Measurements from ENCODE around the gene KRTAP5-8. TPM values are rescaled to one million over a fixed set of nuclear protein-coding genes. Genes with fewer than 3 reads are reported as not detected.
"Not testable (repeated sequence)": the region's sequence is repeated elsewhere in the genome, so short reads cannot be mapped to it uniquely, and the experiment has no call there.

The KRTAP5-8 gene
- total and polyA plus RNA-seq, 2 of the 4 experiments (the other 2 are of a cell fraction): 0.07 TPM; not detected in 1

GRCh38 chr11:71566626-71567599 lies 29.1 kb downstream of the KRTAP5-8 start:
- intact Hi-C loops (cut with micrococcal nuclease); H4K5ac ChIP-seq (ENCODE audit: low read depth, low read length); POLR2A ChIA-PET (ENCODE audit: unreplicated experiment); H3K4me2 ChIP-seq (ENCODE audit: low read depth, low read length); H2AK5ac ChIP-seq (ENCODE audit: low read depth, low read length); H3K4ac ChIP-seq (ENCODE audit: low read depth, low read length); H3K4me3 ChIP-seq (ENCODE audit: insufficient read depth, low read depth, low read length); H3K14ac ChIP-seq (replicated peaks; ENCODE audit: low read depth, low read length); H3K27ac ChIP-seq (ENCODE audit: insufficient read depth, low read length); BruUV-seq (replicated peaks); H2BK120ac ChIP-seq (ENCODE audit: low read depth, low read length); H3K9me1 ChIP-seq (ENCODE audit: insufficient read depth, low read length); H3K9me3 ChIP-seq (ENCODE audit: control insufficient read depth, insufficient read depth, low read length); H2BK5ac ChIP-seq (ENCODE audit: low read depth, low read length, poor library complexity, severe bottlenecking); H3K79me1 ChIP-seq (ENCODE audit: low read depth in 1 of 2, low read length in 2 of 2); dilution Hi-C loops (cut with HindIII; ENCODE audit: low sequenced_read_pairs, unreplicated experiment); H3K9ac ChIP-seq (ENCODE audit: low read depth, low read length); H2AK9ac ChIP-seq (replicated peaks; ENCODE audit: low read depth, low read length, poor library complexity); H2AFZ ChIP-seq (replicated peaks; ENCODE audit: low read length, poor library complexity); H4K20me1 ChIP-seq (ENCODE audit: insufficient read depth, low read length); H4K8ac ChIP-seq (ENCODE audit: low read depth in 2 of 2, low read length in 2 of 2); DNase-seq; H3K23ac ChIP-seq (ENCODE audit: low read depth, low read length); H3K18ac ChIP-seq (ENCODE audit: low read depth, low read length); in situ Hi-C loops (cut with MboI; ENCODE audit: low sequenced_read_pairs); H2BK20ac ChIP-seq (ENCODE audit: low read depth, low read length); H3K4me1 ChIP-seq (ENCODE audit: control insufficient read depth, insufficient read depth, low read length); H3K36me3 ChIP-seq (ENCODE audit: control insufficient read depth, insufficient read depth, low read length); H3K56ac ChIP-seq (ENCODE audit: extremely low read depth, insufficient read depth, low read length); H4K91ac ChIP-seq (ENCODE audit: insufficient read depth, low read depth, low read length); ATAC-seq (ENCODE audit: low read depth); H2BK15ac ChIP-seq (ENCODE audit: low read depth, low read length): not testable (repeated sequence)
- 30% methylated on average over 2 of the region's 21 CpGs; no CpG with 5 or more reads in 1 of the 2 experiments for WGBS, 2 experiments (ENCODE audit: extremely low coverage in 2 of 2, insufficient read length in 1 of 2)
- peaks cover 16% of the 10 kb centered on the region for H3K27me3 ChIP-seq (ENCODE audit: control insufficient read depth, insufficient read depth, low read length)
- CTCF ChIA-PET: interaction anchor here (1.1 to 1.5 kb wide), 2 partner anchors 13 kb away, joined by 3 to 4 read pairs; no protein-coding TSS in a partner anchor

DNA sequence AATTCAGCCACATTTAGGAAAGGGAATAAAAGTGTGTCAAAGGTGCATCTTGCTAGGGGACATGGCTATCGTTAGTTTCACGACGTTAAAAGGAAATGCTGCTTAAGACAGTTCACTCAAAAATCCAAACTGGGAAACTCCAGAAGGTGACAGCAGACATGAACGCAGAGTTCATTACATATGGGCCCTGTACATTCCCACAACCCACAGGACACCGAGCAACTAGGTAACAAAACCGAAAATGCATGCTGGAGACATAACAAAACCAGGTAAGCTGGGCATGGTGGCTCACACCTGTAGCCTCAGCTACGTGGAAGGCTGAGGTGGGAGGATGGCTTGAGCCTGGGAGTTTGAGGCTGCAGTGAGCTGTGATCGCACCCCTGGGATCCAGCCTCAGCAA lies 29.8 kb downstream of the KRTAP5-8 start:
- H3K14ac ChIP-seq (replicated peaks; ENCODE audit: low read depth, low read length); H3K4me2 ChIP-seq (ENCODE audit: low read depth, low read length); H3K79me1 ChIP-seq (ENCODE audit: low read depth in 1 of 2, low read length in 2 of 2); H4K5ac ChIP-seq (ENCODE audit: low read depth, low read length); H3K4me1 ChIP-seq (ENCODE audit: control insufficient read depth, insufficient read depth, low read length); BruUV-seq (replicated peaks); H3K23ac ChIP-seq (ENCODE audit: low read depth, low read length); H4K20me1 ChIP-seq (ENCODE audit: insufficient read depth, low read length); intact Hi-C loops (cut with micrococcal nuclease); H2AK5ac ChIP-seq (ENCODE audit: low read depth, low read length); H4K8ac ChIP-seq (ENCODE audit: low read depth in 2 of 2, low read length in 2 of 2); dilution Hi-C loops (cut with HindIII; ENCODE audit: low sequenced_read_pairs, unreplicated experiment); H3K4me3 ChIP-seq (ENCODE audit: insufficient read depth, low read depth, low read length); DNase-seq; H2BK20ac ChIP-seq (ENCODE audit: low read depth, low read length); H3K4ac ChIP-seq (ENCODE audit: low read depth, low read length); H4K91ac ChIP-seq (ENCODE audit: insufficient read depth, low read depth, low read length); H3K56ac ChIP-seq (ENCODE audit: extremely low read depth, insufficient read depth, low read length); H3K9me1 ChIP-seq (ENCODE audit: insufficient read depth, low read length); H3K27ac ChIP-seq (ENCODE audit: insufficient read depth, low read length); H3K9me3 ChIP-seq (ENCODE audit: control insufficient read depth, insufficient read depth, low read length); ATAC-seq (ENCODE audit: low read depth); H2AFZ ChIP-seq (replicated peaks; ENCODE audit: low read length, poor library complexity); in situ Hi-C loops (cut with MboI; ENCODE audit: low sequenced_read_pairs); POLR2A ChIA-PET (ENCODE audit: unreplicated experiment); H3K9ac ChIP-seq (ENCODE audit: low read depth, low read length); H3K36me3 ChIP-seq (ENCODE audit: control insufficient read depth, insufficient read depth, low read length); H2BK5ac ChIP-seq (ENCODE audit: low read depth, low read length, poor library complexity, severe bottlenecking); H2BK120ac ChIP-seq (ENCODE audit: low read depth, low read length); H2BK15ac ChIP-seq (ENCODE audit: low read depth, low read length); H2AK9ac ChIP-seq (replicated peaks; ENCODE audit: low read depth, low read length, poor library complexity); H3K18ac ChIP-seq (ENCODE audit: low read depth, low read length): not testable (repeated sequence)
- CTCF ChIA-PET: interaction anchor here (1.5 kb wide), 1 partner anchor 12 kb away, joined by 4 read pairs; no protein-coding TSS in a partner anchor
- no CpG with 5 or more reads among the region's 8 CpGs for WGBS, 2 experiments (ENCODE audit: extremely low coverage in 2 of 2, insufficient read length in 1 of 2)
- peaks cover 19% of the 10 kb centered on the region for H3K27me3 ChIP-seq (ENCODE audit: control insufficient read depth, insufficient read depth, low read length)
